Liver (tissue), 9 donors: ENCODE measurements around the gene GPC3. TPM values are rescaled to one million over a fixed set of nuclear protein-coding genes. Genes with fewer than 3 reads are reported as not detected.

Experiments used
- DNase-seq: peaks from one replicate; pipeline ENCODE4 v3.0.0-alpha.2; 2017; ENCODE audit warnings: low spot score
- H3K27ac ChIP-seq, 2 donors: one replicate each; pipeline ENCODE4 v1.7.0; 2013; ENCODE audit warnings: inconsistent platforms in 2 of 2, low read length in 2 of 2, control low read depth in 1 of 2, low read depth in 1 of 2, mild to moderate bottlenecking in 1 of 2
- H3K27me3 ChIP-seq, 4 donors: one replicate each; pipeline versions ENCODE4 v1.6.1 to v1.7.0; 2013; ENCODE audit warnings: low read length in 3 of 4, inconsistent platforms in 1 of 4, mild to moderate bottlenecking in 1 of 4, moderate library complexity in 1 of 4; ENCODE audit not compliant: control insufficient read depth in 4 of 4, insufficient read depth in 4 of 4
- H3K36me3 ChIP-seq, 4 donors: one replicate each; pipeline versions ENCODE4 v1.6.1 to v1.7.0; 2013; ENCODE audit warnings: low read length in 3 of 4, mild to moderate bottlenecking in 3 of 4, low read depth in 1 of 4, moderate library complexity in 1 of 4; ENCODE audit not compliant: control insufficient read depth in 4 of 4, insufficient read depth in 3 of 4
- H3K4me1 ChIP-seq, 4 donors: one replicate each; pipeline versions ENCODE4 v1.6.1 to v1.7.0; 2013; ENCODE audit warnings: low read length in 3 of 4, mild to moderate bottlenecking in 3 of 4, moderate library complexity in 1 of 4; ENCODE audit not compliant: control insufficient read depth in 4 of 4, insufficient read depth in 4 of 4
- H3K4me3 ChIP-seq, 3 donors: one replicate each; pipeline versions ENCODE4 v1.6.1 to v1.7.0; 2013; ENCODE audit warnings: low read length in 3 of 3, control low read depth in 1 of 3, low read depth in 1 of 3, mild to moderate bottlenecking in 1 of 3
- H3K9ac ChIP-seq, 2 donors: one replicate each; pipeline ENCODE4 v1.7.0; 2013; ENCODE audit warnings: low read length in 2 of 2, mild to moderate bottlenecking in 2 of 2, moderate library complexity in 2 of 2, control low read depth in 1 of 2, low read depth in 1 of 2
- H3K9me3 ChIP-seq, 4 donors: one replicate each; pipeline versions ENCODE4 v1.6.1 to v1.7.0; 2013; ENCODE audit warnings: low read length in 3 of 4; ENCODE audit not compliant: control insufficient read depth in 4 of 4
- EGR1 ChIP-seq, 2 donors: IDR thresholded peaks; 2 replicates each; pipeline ENCODE4 v1.6.1; 2016 to 2018; ENCODE audit warnings: antibody characterized with exemption in 2 of 2, low read depth in 2 of 2
- FOXA1 ChIP-seq: IDR thresholded peaks from 2 replicates; pipeline ENCODE4 v1.6.1; 2016; ENCODE audit warnings: antibody characterized with exemption
- HNF4A ChIP-seq, 2 donors: conservative IDR thresholded peaks; 2 replicates each; pipeline ENCODE4 v1.6.1; 2016; ENCODE audit warnings: antibody characterized with exemption in 2 of 2, mild to moderate bottlenecking in 2 of 2
- HNF4G ChIP-seq: IDR thresholded peaks from 2 replicates; pipeline ENCODE4 v1.6.1; 2016; ENCODE audit warnings: antibody characterized with exemption
- JUND ChIP-seq, 2 donors: IDR thresholded peaks; 2 replicates each; pipeline ENCODE4 v1.6.1; 2016; ENCODE audit warnings: antibody characterized with exemption in 2 of 2
- NR2F2 ChIP-seq: IDR thresholded peaks from 2 replicates; pipeline ENCODE4 v1.6.1; 2016; ENCODE audit warnings: antibody characterized with exemption
- RXRA ChIP-seq, 2 donors: IDR thresholded peaks; 2 replicates each; pipeline ENCODE4 v1.6.1; 2017 to 2018; ENCODE audit warnings: antibody characterized with exemption in 2 of 2, mild to moderate bottlenecking in 1 of 2
- SP1 ChIP-seq: IDR thresholded peaks from 2 replicates; pipeline ENCODE4 v1.6.1; 2018; ENCODE audit warnings: antibody characterized with exemption, mild to moderate bottlenecking
- TAF1 ChIP-seq: conservative IDR thresholded peaks from 2 replicates; pipeline ENCODE4 v1.6.1; 2016; ENCODE audit warnings: antibody characterized with exemption, mild to moderate bottlenecking
- YY1 ChIP-seq: IDR thresholded peaks from 2 replicates; pipeline ENCODE4 v1.6.1; 2016; ENCODE audit warnings: antibody characterized with exemption, mild to moderate bottlenecking
- WGBS: extraction: QIAGEN DNeasy Blood & Tissue Kit; methylation state at CpG from one replicate; pipeline ENCODE4 v1.1.7; 2013; 5-methylcytosine and 5-hydroxymethylcytosine counted together
- polyA plus RNA-seq, 2 donors: library from polyadenylated mRNA; stranded (reverse) in 1 of 2; unstranded in 1 of 2; fragments of 200-250 nt in 1 of 2; fragments of >200 nt in 1 of 2; fragmentation: Nextera tagmentation in 1 of 2; extraction: Ambion mirVana in 1 of 2; gene quantifications; one replicate each; pipeline versions ENCODE4 v1.2.1 to v1.2.3, GENCODE V29; 2013 to 2015
- total RNA-seq, 2 donors: library from RNA; depleted of rRNA; stranded (reverse); fragments of >200 nt; gene quantifications; one replicate each; pipeline ENCODE4 v1.2.3, GENCODE V29; 2014
- TF ChIP-seq, protein P1 (sequence below): fragments of 150-350 bp; IDR thresholded peaks from 2 replicates; pipeline ENCODE4 v1.5.1; 2017; ENCODE audit warnings: improper control_type of control experiment, low read depth, low read length; ENCODE audit not compliant: missing input control
- TF ChIP-seq, protein P2 (sequence below): IDR thresholded peaks from 2 replicates; pipeline ENCODE4 v1.6.1; 2016; ENCODE audit warnings: antibody characterized with exemption
- TF ChIP-seq, protein P3 (sequence below): IDR thresholded peaks from 2 replicates; pipeline ENCODE4 v1.6.1; 2016; ENCODE audit warnings: antibody characterized with exemption, mild to moderate bottlenecking
- TF ChIP-seq, protein P4 (sequence below): IDR thresholded peaks from 2 replicates; pipeline ENCODE4 v1.6.1; 2016; ENCODE audit warnings: antibody characterized with exemption
- donor health status: healthy.
- donor health status: healthy.
- donor health status: healthy.
- donor health status: healthy.
- donor health status: healthy.

Gene GPC3
- total and polyA plus RNA-seq, 4 donors: 0.40 to 1,133 (median 1.5) TPM

DNA sequence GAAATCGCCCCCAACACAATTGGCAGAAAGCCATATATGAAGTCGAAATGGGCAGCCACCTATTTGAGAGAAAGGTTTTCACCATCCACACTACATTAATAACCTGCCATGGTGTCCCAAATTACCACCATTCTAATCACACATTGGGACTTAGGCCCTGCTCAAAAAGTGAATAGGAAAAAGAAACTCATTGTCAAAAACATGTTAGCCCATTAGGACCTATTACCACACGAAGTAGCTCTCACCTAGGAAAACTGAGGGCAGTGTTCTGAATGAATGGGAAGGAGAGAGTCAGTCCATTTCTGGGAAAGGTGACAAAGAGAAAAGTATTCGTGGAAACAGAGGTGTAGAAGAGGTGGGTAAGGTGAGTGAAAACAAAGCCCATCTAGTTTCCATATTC is 60.8 kb downstream of the GPC3 start:
- H3K27ac ChIP-seq: no peak overlapping the region
- H3K4me1 ChIP-seq: no peaks in the 10 kb centered on the region
- no peak for TF ChIP-seq YY1
- TF ChIP-seq, protein P1, sequence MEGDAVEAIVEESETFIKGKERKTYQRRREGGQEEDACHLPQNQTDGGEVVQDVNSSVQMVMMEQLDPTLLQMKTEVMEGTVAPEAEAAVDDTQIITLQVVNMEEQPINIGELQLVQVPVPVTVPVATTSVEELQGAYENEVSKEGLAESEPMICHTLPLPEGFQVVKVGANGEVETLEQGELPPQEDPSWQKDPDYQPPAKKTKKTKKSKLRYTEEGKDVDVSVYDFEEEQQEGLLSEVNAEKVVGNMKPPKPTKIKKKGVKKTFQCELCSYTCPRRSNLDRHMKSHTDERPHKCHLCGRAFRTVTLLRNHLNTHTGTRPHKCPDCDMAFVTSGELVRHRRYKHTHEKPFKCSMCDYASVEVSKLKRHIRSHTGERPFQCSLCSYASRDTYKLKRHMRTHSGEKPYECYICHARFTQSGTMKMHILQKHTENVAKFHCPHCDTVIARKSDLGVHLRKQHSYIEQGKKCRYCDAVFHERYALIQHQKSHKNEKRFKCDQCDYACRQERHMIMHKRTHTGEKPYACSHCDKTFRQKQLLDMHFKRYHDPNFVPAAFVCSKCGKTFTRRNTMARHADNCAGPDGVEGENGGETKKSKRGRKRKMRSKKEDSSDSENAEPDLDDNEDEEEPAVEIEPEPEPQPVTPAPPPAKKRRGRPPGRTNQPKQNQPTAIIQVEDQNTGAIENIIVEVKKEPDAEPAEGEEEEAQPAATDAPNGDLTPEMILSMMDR: no peak
- TF ChIP-seq, protein P2, sequence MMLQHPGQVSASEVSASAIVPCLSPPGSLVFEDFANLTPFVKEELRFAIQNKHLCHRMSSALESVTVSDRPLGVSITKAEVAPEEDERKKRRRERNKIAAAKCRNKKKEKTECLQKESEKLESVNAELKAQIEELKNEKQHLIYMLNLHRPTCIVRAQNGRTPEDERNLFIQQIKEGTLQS: no peak
- no peak for TF ChIP-seq TAF1
- no peak for TF ChIP-seq HNF4G
- no peak for TF ChIP-seq SP1
- no peak for TF ChIP-seq JUND (IDR thresholded peaks at IDR 0.05)
- H3K9ac ChIP-seq: no peak overlapping the region
- no peaks in the 10 kb centered on the region for H3K9me3 ChIP-seq
- H3K36me3 ChIP-seq: no peaks in the 10 kb centered on the region
- no peak for DNase-seq
- H3K4me3 ChIP-seq: no peak overlapping the region
- WGBS: 76% methylated on average over 4 of the region's 4 CpGs
- peaks cover 0 to 5% (median 0%) of the 10 kb centered on the region in 4 donors for H3K27me3 ChIP-seq

DNA sequence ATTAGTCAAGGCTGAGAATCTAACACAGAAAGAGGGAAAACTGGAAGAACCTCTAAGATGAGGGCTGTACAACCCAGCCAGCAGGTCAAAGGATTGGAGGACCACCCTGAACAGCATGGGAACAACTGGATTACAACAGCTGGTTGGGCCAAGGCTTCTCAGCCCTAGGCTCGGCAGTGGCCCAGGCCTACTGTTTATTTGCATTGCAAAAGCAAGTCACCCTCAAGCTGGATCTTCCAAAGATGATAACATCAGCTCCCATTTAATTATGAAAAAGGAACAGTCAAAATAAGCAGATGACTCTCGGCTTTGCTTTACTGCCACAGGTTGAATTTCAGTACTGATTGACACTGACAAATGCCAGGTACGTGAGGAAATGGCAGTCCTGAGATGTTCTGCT is 61.8 kb downstream of the GPC3 start:
- H3K9me3 ChIP-seq: no peaks in the 10 kb centered on the region
- H3K27me3 ChIP-seq: peaks cover 0 to 6% (median 0%) of the 10 kb centered on the region in 4 donors
- no peak overlapping the region for H3K27ac ChIP-seq
- WGBS: 88% methylated on average over 3 of the region's 3 CpGs
- H3K4me3 ChIP-seq: no peak overlapping the region
- no peak for DNase-seq
- no peaks in the 10 kb centered on the region for H3K36me3 ChIP-seq
- no peaks in the 10 kb centered on the region for H3K4me1 ChIP-seq
- H3K9ac ChIP-seq: no peak overlapping the region
- TF ChIP-seq, protein P1: no peak

DNA sequence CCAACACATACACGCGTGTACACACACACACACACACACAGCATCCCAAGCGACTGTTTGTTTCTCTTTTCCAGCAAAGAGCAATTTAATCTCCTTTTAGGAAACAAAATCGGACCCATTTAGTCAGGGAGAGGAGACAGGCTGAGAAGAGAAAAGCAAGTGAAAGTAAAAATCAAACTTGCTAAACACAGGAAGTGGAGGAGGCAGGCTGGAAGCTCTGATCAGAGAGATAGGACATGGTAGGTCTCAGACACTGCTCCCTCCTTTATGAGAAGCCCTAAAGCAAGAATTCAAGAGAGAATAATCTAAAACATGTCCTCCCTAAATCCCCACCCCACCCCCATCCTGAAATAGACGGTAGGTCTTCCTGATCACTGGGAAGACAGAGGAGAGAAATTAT is 62.3 kb downstream of the GPC3 start:
- H3K27me3 ChIP-seq: peaks cover 0 to 7% (median 0%) of the 10 kb centered on the region in 4 donors
- no peaks in the 10 kb centered on the region for H3K36me3 ChIP-seq
- TF ChIP-seq NR2F2 (no peak), HNF4G (no peak), RXRA (IDR thresholded peaks at IDR 0.05) (no peak), FOXA1 (no peak), JUND (IDR thresholded peaks at IDR 0.05) (no peak), HNF4A (conservative IDR thresholded peaks at IDR 0.05) (no peak), EGR1 (IDR thresholded peaks at IDR 0.05; ENCODE audit: low read depth in 2 of 2) (no peak)
- TF ChIP-seq, protein P3, sequence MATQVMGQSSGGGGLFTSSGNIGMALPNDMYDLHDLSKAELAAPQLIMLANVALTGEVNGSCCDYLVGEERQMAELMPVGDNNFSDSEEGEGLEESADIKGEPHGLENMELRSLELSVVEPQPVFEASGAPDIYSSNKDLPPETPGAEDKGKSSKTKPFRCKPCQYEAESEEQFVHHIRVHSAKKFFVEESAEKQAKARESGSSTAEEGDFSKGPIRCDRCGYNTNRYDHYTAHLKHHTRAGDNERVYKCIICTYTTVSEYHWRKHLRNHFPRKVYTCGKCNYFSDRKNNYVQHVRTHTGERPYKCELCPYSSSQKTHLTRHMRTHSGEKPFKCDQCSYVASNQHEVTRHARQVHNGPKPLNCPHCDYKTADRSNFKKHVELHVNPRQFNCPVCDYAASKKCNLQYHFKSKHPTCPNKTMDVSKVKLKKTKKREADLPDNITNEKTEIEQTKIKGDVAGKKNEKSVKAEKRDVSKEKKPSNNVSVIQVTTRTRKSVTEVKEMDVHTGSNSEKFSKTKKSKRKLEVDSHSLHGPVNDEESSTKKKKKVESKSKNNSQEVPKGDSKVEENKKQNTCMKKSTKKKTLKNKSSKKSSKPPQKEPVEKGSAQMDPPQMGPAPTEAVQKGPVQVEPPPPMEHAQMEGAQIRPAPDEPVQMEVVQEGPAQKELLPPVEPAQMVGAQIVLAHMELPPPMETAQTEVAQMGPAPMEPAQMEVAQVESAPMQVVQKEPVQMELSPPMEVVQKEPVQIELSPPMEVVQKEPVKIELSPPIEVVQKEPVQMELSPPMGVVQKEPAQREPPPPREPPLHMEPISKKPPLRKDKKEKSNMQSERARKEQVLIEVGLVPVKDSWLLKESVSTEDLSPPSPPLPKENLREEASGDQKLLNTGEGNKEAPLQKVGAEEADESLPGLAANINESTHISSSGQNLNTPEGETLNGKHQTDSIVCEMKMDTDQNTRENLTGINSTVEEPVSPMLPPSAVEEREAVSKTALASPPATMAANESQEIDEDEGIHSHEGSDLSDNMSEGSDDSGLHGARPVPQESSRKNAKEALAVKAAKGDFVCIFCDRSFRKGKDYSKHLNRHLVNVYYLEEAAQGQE: no peak
- TF ChIP-seq, protein P4, sequence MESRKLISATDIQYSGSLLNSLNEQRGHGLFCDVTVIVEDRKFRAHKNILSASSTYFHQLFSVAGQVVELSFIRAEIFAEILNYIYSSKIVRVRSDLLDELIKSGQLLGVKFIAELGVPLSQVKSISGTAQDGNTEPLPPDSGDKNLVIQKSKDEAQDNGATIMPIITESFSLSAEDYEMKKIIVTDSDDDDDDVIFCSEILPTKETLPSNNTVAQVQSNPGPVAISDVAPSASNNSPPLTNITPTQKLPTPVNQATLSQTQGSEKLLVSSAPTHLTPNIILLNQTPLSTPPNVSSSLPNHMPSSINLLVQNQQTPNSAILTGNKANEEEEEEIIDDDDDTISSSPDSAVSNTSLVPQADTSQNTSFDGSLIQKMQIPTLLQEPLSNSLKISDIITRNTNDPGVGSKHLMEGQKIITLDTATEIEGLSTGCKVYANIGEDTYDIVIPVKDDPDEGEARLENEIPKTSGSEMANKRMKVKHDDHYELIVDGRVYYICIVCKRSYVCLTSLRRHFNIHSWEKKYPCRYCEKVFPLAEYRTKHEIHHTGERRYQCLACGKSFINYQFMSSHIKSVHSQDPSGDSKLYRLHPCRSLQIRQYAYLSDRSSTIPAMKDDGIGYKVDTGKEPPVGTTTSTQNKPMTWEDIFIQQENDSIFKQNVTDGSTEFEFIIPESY: no peak
- no peak for DNase-seq
- H3K9me3 ChIP-seq: no peaks in the 10 kb centered on the region
- no peak overlapping the region for H3K9ac ChIP-seq
- H3K4me3 ChIP-seq: no peak overlapping the region
- H3K27ac ChIP-seq: no peak overlapping the region
- H3K4me1 ChIP-seq: no peaks in the 10 kb centered on the region
- 64% methylated on average over 5 of the region's 5 CpGs for WGBS
